B cell (primary cell): ENCODE results near the gene BACH2. TPM values are rescaled to one million over a fixed set of nuclear protein-coding genes. Genes with fewer than 3 reads are reported as not detected.

Experiments used
- ATAC-seq: fragments of 200-7000 bp; cut with Tn5 transposase; one replicate; pipeline ENCODE4 v1.10.0; 2021; ENCODE audit warnings: low read depth, mild to moderate bottlenecking, moderate number of reproducible peaks, moderate library complexity
- CTCF ChIA-PET: fragments of 350-600 bp; sonication (Branson Sonifier 250); formaldehyde crosslinking; loops from one replicate; lab custom pipeline; 2021; ENCODE audit warnings: antibody characterized with exemption, inconsistent platforms; lab: Charles Lee
- POLR2A ChIA-PET: fragments of 350-600 bp; sonication (Branson Sonifier 250); formaldehyde crosslinking; loops from one replicate; lab custom pipeline; 2021; ENCODE audit warnings: antibody characterized with exemption; lab: Charles Lee
- DNase-seq: peaks from one replicate; pipeline ENCODE4 v3.0.0; 2013
- H2AFZ ChIP-seq: 2 replicates; pipeline ENCODE4 v1.6.1; 2012; ENCODE audit warnings: mild to moderate bottlenecking, low read depth, low read length; ENCODE audit not compliant: insufficient read depth, poor library complexity, severe bottlenecking
- H3K27ac ChIP-seq, 2 donors: 1 replicate in 1 of 2; 2 replicates in 1 of 2; pipeline ENCODE4 v1.5.1; 2012 to 2013; ENCODE audit warnings: low read length in 2 of 2, mild to moderate bottlenecking in 2 of 2, moderate library complexity in 1 of 2
- H3K27me3 ChIP-seq, 4 experiments: fragments of 200-600 bp in 1 of 4; sonication (generic) in 1 of 4; replicated peaks in 1 of 4; 1 replicate in 2 of 4; 2 replicates in 2 of 4; pipeline versions ENCODE4 v1.6.1 to v1.7.0; 2013 to 2016; ENCODE audit warnings: low read length in 3 of 4, mild to moderate bottlenecking in 2 of 4, mixed read lengths in 1 of 4, moderate library complexity in 1 of 4; ENCODE audit not compliant: insufficient read depth in 4 of 4, control insufficient read depth in 3 of 4; ENCODE audit errors: control extremely low read depth in 1 of 4
- H3K36me3 ChIP-seq, 2 experiments: replicated peaks in 1 of 2; 1 replicate in 1 of 2; 2 replicates in 1 of 2; pipeline versions ENCODE4 v1.6.1 to v1.7.1; 2013; ENCODE audit warnings: low read length in 1 of 2; ENCODE audit not compliant: insufficient read depth in 2 of 2, control insufficient read depth in 1 of 2; ENCODE audit errors: control extremely low read depth in 1 of 2, extremely low read depth in 1 of 2
- H3K4me1 ChIP-seq, 2 donors: fragments of 200-600 bp in 1 of 2; sonication (generic) in 1 of 2; 1 replicate in 1 of 2; 2 replicates in 1 of 2; pipeline versions ENCODE4 v1.5.1 to v1.6.1; 2013 to 2017; ENCODE audit warnings: low read length in 2 of 2; ENCODE audit not compliant: control insufficient read depth in 2 of 2, insufficient read depth in 2 of 2
- H3K4me2 ChIP-seq: replicated peaks from 2 replicates; pipeline ENCODE3; 2012; ENCODE audit warnings: mild to moderate bottlenecking, low read depth, low read length; ENCODE audit not compliant: poor library complexity, severe bottlenecking
- H3K4me3 ChIP-seq, 5 experiments: fragments of 200-600 bp in 1 of 5; sonication (generic) in 1 of 5; 1 replicate in 3 of 5; 2 replicates in 2 of 5; pipeline versions ENCODE4 v1.5.1 to v1.7.0; 2011 to 2016; ENCODE audit warnings: low read length in 4 of 5, mild to moderate bottlenecking in 4 of 5, low read depth in 2 of 5, control low read depth in 1 of 5, moderate library complexity in 1 of 5; ENCODE audit not compliant: insufficient read depth in 1 of 5; ENCODE audit errors: control extremely low read depth in 1 of 5, extremely low read depth in 1 of 5
- H3K79me2 ChIP-seq: fragments of 200-600 bp; sonication (generic); one replicate; pipeline ENCODE4 v1.6.0; 2016; ENCODE audit warnings: low read length; ENCODE audit not compliant: control insufficient read depth, insufficient read depth
- H3K9ac ChIP-seq: fragments of 200-600 bp; sonication (generic); 2 replicates; pipeline ENCODE4 v1.6.1; 2017; ENCODE audit warnings: mild to moderate bottlenecking, low read length, moderate library complexity
- H3K9me3 ChIP-seq, 3 donors: one replicate each; pipeline versions ENCODE4 v1.6.1 to v1.7.1; 2013; ENCODE audit warnings: low read length in 2 of 3; ENCODE audit not compliant: control insufficient read depth in 2 of 3, insufficient read depth in 1 of 3; ENCODE audit errors: control extremely low read depth in 1 of 3
- H4K20me1 ChIP-seq: 2 replicates; pipeline ENCODE4 v1.6.0; 2012; ENCODE audit warnings: mild to moderate bottlenecking, low read length; ENCODE audit not compliant: insufficient read depth, control insufficient read depth, poor library complexity, severe bottlenecking
- H3K27ac Mint-ChIP-seq: one replicate; pipeline ENCODE4 v1.8.0; 2021; ENCODE audit warnings: mixed read lengths
- H3K27me3 Mint-ChIP-seq: one replicate; pipeline ENCODE4 v1.8.0; 2021; ENCODE audit warnings: mixed read lengths
- H3K4me1 Mint-ChIP-seq: one replicate; pipeline ENCODE4 v1.8.0; 2021; ENCODE audit warnings: mixed read lengths
- H3K4me3 Mint-ChIP-seq: one replicate; pipeline ENCODE4 v1.8.0; 2021; ENCODE audit warnings: mixed read lengths
- H3K9me3 Mint-ChIP-seq: one replicate; pipeline ENCODE4 v1.8.0; 2022; ENCODE audit warnings: mixed read lengths; ENCODE audit not compliant: insufficient read depth
- EZH2 ChIP-seq: IDR thresholded peaks from 2 replicates; pipeline ENCODE4 v1.6.1; 2012; ENCODE audit warnings: borderline replicate concordance, low read depth, mild to moderate bottlenecking, moderate library complexity, low read length; ENCODE audit not compliant: insufficient read depth, poor library complexity, severe bottlenecking
- WGBS: methylation state at CpG from one replicate; pipeline ENCODE4 v1.1.5; 2013; ENCODE audit warnings: missing lambda C conversion rate; ENCODE audit not compliant: insufficient coverage; 5-methylcytosine and 5-hydroxymethylcytosine counted together
- intact Hi-C: fragments of 100-400 bp; cut with micrococcal nuclease; formaldehyde crosslinking; loops from one replicate; pipeline ENCODE4 v1.10.0; 2022
- polyA plus RNA-seq: library from polyadenylated mRNA; depleted of rRNA; stranded (reverse); fragments of >200 nt; gene quantifications from 2 replicates; pipeline ENCODE4 v1.2.3, GENCODE V29; 2012
- total RNA-seq, 2 donors: library from RNA; stranded (reverse); fragments of 120-200 nt in 1 of 2; gene quantifications; 1 replicate in 1 of 2; 2 replicates in 1 of 2; pipeline versions ENCODE4 v1.2.3 to v1.2.4, GENCODE V29; 2013 to 2022
- TF ChIP-seq, protein P1 (sequence below): fragments of 200-600 bp; IDR thresholded peaks from one replicate; pipeline ENCODE4 v1.8.0; 2022; ENCODE audit warnings: antibody characterized with exemption, mild to moderate bottlenecking

The BACH2 gene
- total and polyA plus RNA-seq, 2 donors (not counting 1 experiment from before 2014, with no cell fraction given), result 41.1 to 235 TPM

DNA sequence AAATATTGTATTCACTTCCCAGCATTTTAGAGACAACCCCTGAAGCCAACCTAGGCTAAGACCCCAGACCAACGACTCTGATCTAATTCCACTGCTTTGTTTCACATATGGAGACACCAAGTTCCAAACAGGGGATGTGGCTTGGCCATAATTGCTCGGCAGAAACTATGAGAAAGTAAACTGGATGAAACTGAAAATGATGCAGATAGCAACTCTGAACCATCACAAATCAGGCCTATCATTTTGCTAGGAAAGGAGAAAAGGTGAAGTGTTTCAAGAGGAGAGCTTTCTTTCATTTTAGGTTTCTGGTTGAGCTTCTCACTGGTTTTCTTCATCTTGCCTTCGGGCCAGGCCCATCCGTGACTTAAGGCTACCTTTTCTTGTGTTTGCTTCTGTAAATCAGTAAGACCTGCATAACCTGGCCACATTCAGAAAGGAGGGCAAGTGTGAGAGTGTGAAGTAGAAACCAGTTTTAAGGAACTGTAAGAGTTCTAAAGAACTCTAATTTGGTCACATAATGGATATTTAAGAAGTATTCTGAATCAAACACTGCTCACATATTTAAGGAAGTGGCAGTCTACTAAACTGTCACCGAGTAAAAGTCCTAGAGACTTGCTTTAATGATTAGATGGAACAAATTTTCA lies 105.8 kb downstream of the BACH2 start:
- intact Hi-C loops, result loop anchor here (1.0 kb wide), 1 partner anchor 8 kb away; no protein-coding TSS in a partner anchor
- H3K4me1 ChIP-seq, result peaks cover 72 to 88% of the 10 kb centered on the region in 2 donors
- H3K4me3 Mint-ChIP-seq, result peak overlapping the region; percentile 64
- peak overlapping the region in 2 of 5 experiments; percentile 1 to 5 for H3K4me3 ChIP-seq
- H3K79me2 ChIP-seq, result peaks cover 99% of the 10 kb centered on the region
- no peaks in the 10 kb centered on the region for H3K27me3 ChIP-seq
- CTCF ChIA-PET, result interaction anchor here (0.9 to 2.4 kb wide), 7 partner anchors 11 to 286 kb away, joined by 3 to 9 read pairs (median 4); no protein-coding TSS in a partner anchor
- no peaks in the 10 kb centered on the region for H3K9me3 Mint-ChIP-seq
- TF ChIP-seq, protein P1, sequence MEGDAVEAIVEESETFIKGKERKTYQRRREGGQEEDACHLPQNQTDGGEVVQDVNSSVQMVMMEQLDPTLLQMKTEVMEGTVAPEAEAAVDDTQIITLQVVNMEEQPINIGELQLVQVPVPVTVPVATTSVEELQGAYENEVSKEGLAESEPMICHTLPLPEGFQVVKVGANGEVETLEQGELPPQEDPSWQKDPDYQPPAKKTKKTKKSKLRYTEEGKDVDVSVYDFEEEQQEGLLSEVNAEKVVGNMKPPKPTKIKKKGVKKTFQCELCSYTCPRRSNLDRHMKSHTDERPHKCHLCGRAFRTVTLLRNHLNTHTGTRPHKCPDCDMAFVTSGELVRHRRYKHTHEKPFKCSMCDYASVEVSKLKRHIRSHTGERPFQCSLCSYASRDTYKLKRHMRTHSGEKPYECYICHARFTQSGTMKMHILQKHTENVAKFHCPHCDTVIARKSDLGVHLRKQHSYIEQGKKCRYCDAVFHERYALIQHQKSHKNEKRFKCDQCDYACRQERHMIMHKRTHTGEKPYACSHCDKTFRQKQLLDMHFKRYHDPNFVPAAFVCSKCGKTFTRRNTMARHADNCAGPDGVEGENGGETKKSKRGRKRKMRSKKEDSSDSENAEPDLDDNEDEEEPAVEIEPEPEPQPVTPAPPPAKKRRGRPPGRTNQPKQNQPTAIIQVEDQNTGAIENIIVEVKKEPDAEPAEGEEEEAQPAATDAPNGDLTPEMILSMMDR, result no peak
- no peak for TF ChIP-seq EZH2
- peaks cover 6 to 23% of the 10 kb centered on the region in 2 experiments for H3K36me3 ChIP-seq
- H3K4me2 ChIP-seq, result peak overlapping the region; percentile 60
- peak overlapping the region; percentile 91 for H3K27ac Mint-ChIP-seq
- DNase-seq (peak; percentile 70), ATAC-seq (peak; percentile 37)
- peaks cover 37% of the 10 kb centered on the region for H4K20me1 ChIP-seq
- no peaks in the 10 kb centered on the region for H3K27me3 Mint-ChIP-seq
- POLR2A ChIA-PET, result no interaction called here
- H3K27ac ChIP-seq, result peak overlapping the region; percentile 69 to 77
- WGBS, result 53% methylated on average over 2 of the region's 5 CpGs
- peaks cover 0 to 8% (median 0%) of the 10 kb centered on the region in 3 donors for H3K9me3 ChIP-seq
- peak overlapping the region; percentile 55 for H2AFZ ChIP-seq
- H3K9ac ChIP-seq, result peak overlapping the region; percentile 28
- peaks cover 85% of the 10 kb centered on the region for H3K4me1 Mint-ChIP-seq

- ChIA-PET POLR2A (no interaction called here), CTCF (interaction anchor here (0.9 to 2.4 kb wide), 7 partner anchors 10 to 287 kb away, joined by 3 to 9 read pairs (median 4); no protein-coding TSS in a partner anchor)
- Histone ChIP-seq H3K4me1 (peaks cover 70 to 87% of the 10 kb centered on the region in 2 donors), H3K36me3 (peaks cover 6 to 15% of the 10 kb centered on the region in 2 experiments), H3K9me3 (peaks cover 0 to 8% (median 0%) of the 10 kb centered on the region in 3 donors), H3K4me3 (no peak overlapping the region), H2AFZ (no peak overlapping the region), H3K9ac (no peak overlapping the region), H3K79me2 (peaks cover 98% of the 10 kb centered on the region), H4K20me1 (peaks cover 30% of the 10 kb centered on the region), H3K27ac (peak overlapping the region; percentile 69 to 77), H3K27me3 (no peaks in the 10 kb centered on the region), H3K4me2 (peak overlapping the region; percentile 60)
- Mint-ChIP-seq H3K9me3 (no peaks in the 10 kb centered on the region), H3K27me3 (no peaks in the 10 kb centered on the region), H3K4me1 (peaks cover 83% of the 10 kb centered on the region), H3K27ac (peak overlapping the region; percentile 91), H3K4me3 (peak overlapping the region; percentile 64)
- 92% methylated on average over 2 of the region's 4 CpGs for WGBS
- ATAC-seq (no peak), DNase-seq (no peak)
- TF ChIP-seq, protein P1, result no peak
- TF ChIP-seq EZH2, result no peak
- intact Hi-C loops, result no loop called here
Observed at GRCh38 chr6:90190131-90190530, 106.5 kb downstream of the BACH2 start.
